Erythroblast (primary cell): Measurements from ENCODE around the gene PRKD3.

Experiments used
- GATA1 ChIP-seq: IDR thresholded peaks from 2 replicates; pipeline ENCODE4 v1.6.1; 2011; ENCODE audit warnings: low read depth, mild to moderate bottlenecking, control low read depth, low read length, moderate library complexity
- POLR2A ChIP-seq: IDR thresholded peaks from 2 replicates; pipeline ENCODE4 v1.6.1; 2011; ENCODE audit warnings: mild to moderate bottlenecking, low read length

DNA sequence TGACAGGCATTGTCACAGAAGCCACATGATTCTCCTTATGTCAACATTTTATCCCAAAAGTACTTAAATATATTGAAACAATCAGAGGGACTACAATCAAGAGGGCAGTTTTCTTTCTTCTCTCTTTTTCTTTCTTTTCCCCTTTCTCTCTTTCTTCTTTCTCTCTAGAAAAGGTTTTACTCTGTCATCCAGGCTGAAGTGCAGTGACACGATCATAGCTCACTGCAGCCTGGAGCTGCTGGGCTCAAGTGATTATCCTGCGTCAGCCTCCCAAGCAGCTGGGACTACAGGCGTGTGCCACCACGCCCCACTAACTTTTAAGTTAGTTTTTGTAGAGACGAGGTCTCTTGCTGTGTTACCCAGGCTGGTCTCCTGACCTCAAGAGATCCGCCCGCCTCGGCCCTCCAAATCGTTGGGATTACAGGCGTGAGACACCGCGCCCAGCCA, 1.0 kb upstream of the PRKD3 start:
- TF ChIP-seq POLR2A = no peak
- TF ChIP-seq GATA1 = no peak
